Neural progenitor cell (in vitro differentiated cells): ENCODE measurements around the gene SPSB4. TPM values are rescaled to one million over a fixed set of nuclear protein-coding genes. Genes with fewer than 3 reads are reported as not detected.
A peak's percentile ranks its signal among the peaks of the same experiment; 100 is the strongest.

Experiments used
- DNase-seq: peaks from one replicate; pipeline ENCODE4 v3.0.0-alpha.2; 2016; ENCODE audit warnings: low spot score
- H2AFZ ChIP-seq: fragments of 200-600 bp; sonication (generic); replicated peaks from 2 replicates; pipeline ENCODE4 v1.6.1; 2016; ENCODE audit warnings: antibody characterized with exemption
- H3F3A ChIP-seq: fragments of 200-600 bp; sonication (generic); 2 replicates; pipeline ENCODE4 v1.6.1; 2016; ENCODE audit warnings: antibody characterized with exemption, low read depth
- H3K27ac ChIP-seq: fragments of 200-600 bp; sonication (generic); 2 replicates; pipeline ENCODE4 v1.5.1; 2016; ENCODE audit warnings: mild to moderate bottlenecking
- H3K27me3 ChIP-seq: fragments of 200-600 bp; sonication (generic); 2 replicates; pipeline ENCODE4 v1.6.1; 2016; ENCODE audit warnings: mild to moderate bottlenecking, moderate library complexity
- H3K36me3 ChIP-seq: fragments of 200-600 bp; sonication (generic); 2 replicates; pipeline ENCODE4 v1.5.1; 2016
- H3K4me1 ChIP-seq: fragments of 200-600 bp; sonication (generic); 2 replicates; pipeline ENCODE4 v1.6.1; 2016; ENCODE audit warnings: mixed run types
- H3K4me2 ChIP-seq: fragments of 200-600 bp; sonication (generic); 2 replicates; pipeline ENCODE4 v1.6.1; 2016
- H3K4me3 ChIP-seq: fragments of 200-600 bp; sonication (generic); 2 replicates; pipeline ENCODE4 v1.5.1; 2016
- H3K79me2 ChIP-seq: fragments of 200-600 bp; sonication (generic); 2 replicates; pipeline ENCODE4 v1.6.1; 2016; ENCODE audit warnings: low read depth
- H3K9ac ChIP-seq: fragments of 200-600 bp; sonication (generic); 2 replicates; pipeline ENCODE4 v1.6.1; 2016
- H3K9me3 ChIP-seq: fragments of 200-600 bp; sonication (generic); 2 replicates; pipeline ENCODE4 v1.5.1; 2016; ENCODE audit warnings: low read depth
- H4K20me1 ChIP-seq: fragments of 200-600 bp; sonication (generic); 2 replicates; pipeline ENCODE4 v1.6.1; 2016; ENCODE audit warnings: low read depth
- H3K27ac Mint-ChIP-seq: 3 replicates; pipeline ENCODE4 v1.8.0; 2021; ENCODE audit warnings: mixed read lengths
- H3K27me3 Mint-ChIP-seq: 2 replicates; pipeline ENCODE4 v1.8.0; 2022; ENCODE audit warnings: low read depth, mild to moderate bottlenecking, inconsistent platforms, moderate library complexity, mixed read lengths; ENCODE audit not compliant: insufficient read depth
- H3K36me3 Mint-ChIP-seq: 3 replicates; pipeline ENCODE4 v1.8.0; 2021; ENCODE audit warnings: mixed read lengths
- H3K4me1 Mint-ChIP-seq: 3 replicates; pipeline ENCODE4 v1.8.0; 2021; ENCODE audit warnings: mixed read lengths
- H3K4me3 Mint-ChIP-seq: 3 replicates; pipeline ENCODE4 v1.8.0; 2021; ENCODE audit warnings: mild to moderate bottlenecking, moderate library complexity, mixed read lengths
- H3K9me3 Mint-ChIP-seq: 3 replicates; pipeline ENCODE4 v1.8.0; 2020; ENCODE audit warnings: mixed read lengths
- EZH2 ChIP-seq: fragments of 200-600 bp; sonication (generic); IDR thresholded peaks from 2 replicates; pipeline ENCODE4 v1.6.1; 2017; ENCODE audit warnings: antibody characterized with exemption, mild to moderate bottlenecking, moderate library complexity
- EZH2phosphoT487 ChIP-seq: fragments of 200-600 bp; sonication (generic); IDR thresholded peaks from 2 replicates; pipeline ENCODE4 v1.6.1; 2017; ENCODE audit warnings: antibody characterized with exemption
- total RNA-seq: library from RNA; depleted of rRNA; stranded (reverse); fragments of >200 nt; gene quantifications from 2 replicates; pipeline ENCODE4 v1.2.3, GENCODE V29; 2015; ENCODE audit warnings: low replicate concordance
- TF ChIP-seq, protein P1 (sequence below): fragments of 200-600 bp; sonication (generic); IDR thresholded peaks from 2 replicates; pipeline ENCODE4 v1.5.1; 2017; ENCODE audit warnings: antibody characterized with exemption, mild to moderate bottlenecking

Gene SPSB4
- total RNA-seq, 1 donor from 2014 or later, result 4.9 TPM

DNA sequence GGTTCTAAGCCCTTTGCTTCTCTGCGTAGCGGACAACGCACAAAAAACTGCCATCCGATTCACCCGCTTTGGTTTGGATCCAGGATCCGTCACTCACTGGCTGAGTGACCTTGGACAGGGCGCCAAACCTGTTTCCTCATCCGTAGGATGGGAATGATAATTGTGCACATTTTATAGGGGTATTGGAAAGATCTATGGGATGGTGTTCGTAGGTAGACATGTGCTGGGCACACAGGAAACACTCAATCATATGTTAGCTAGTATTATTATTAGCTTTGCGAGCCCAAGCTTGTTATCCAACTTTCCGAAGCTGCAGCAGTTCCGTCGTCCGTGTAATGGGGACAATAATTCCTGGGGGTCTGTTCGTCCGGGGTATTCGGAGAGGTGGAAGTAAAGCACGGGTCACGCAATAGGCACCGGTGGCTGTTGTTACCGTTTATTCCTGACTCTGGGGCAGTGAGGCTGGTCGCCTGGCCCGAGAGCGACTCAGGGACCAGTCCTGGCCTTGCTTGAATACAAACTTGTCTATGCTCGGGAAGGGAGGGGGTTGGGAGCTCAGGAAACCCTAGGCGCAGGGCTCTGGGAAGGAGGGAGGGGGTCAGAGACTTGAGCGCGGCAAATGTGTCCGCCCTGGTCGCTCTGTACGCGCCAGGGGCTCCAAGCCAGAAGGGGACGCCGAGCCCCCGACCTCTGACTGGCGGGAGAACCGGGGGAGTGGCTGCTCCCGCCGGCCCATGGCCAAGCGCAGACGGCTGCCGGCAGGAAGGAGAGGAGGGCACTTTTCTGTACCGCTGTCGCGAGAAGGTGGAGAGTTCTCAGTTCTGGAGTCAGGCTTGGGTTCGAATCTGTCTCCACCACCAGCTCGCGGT, 1.3 kb downstream of the SPSB4 start:
- peaks cover 40% of the 10 kb centered on the region for H4K20me1 ChIP-seq
- no peaks in the 10 kb centered on the region for H3K79me2 ChIP-seq
- peak; percentile 67 for DNase-seq
- peaks cover 23% of the 10 kb centered on the region for H3F3A ChIP-seq
- H3K4me1 ChIP-seq, result peaks cover 12% of the 10 kb centered on the region
- H3K27ac Mint-ChIP-seq, result peak overlapping the region; percentile 97
- H3K9ac ChIP-seq, result no peak overlapping the region
- H2AFZ ChIP-seq, result peak overlapping the region; percentile 75
- peak overlapping the region; percentile 100 for H3K4me3 Mint-ChIP-seq
- H3K27me3 ChIP-seq, result peaks cover 77% of the 10 kb centered on the region
- H3K9me3 ChIP-seq, result no peaks in the 10 kb centered on the region
- peak overlapping the region; percentile 93 for H3K4me2 ChIP-seq
- no peaks in the 10 kb centered on the region for H3K9me3 Mint-ChIP-seq
- peak overlapping the region; percentile 78 for H3K4me3 ChIP-seq
- H3K27ac ChIP-seq, result no peak overlapping the region
- peaks cover 23% of the 10 kb centered on the region for H3K27me3 Mint-ChIP-seq
- TF ChIP-seq EZH2phosphoT487, result no peak
- TF ChIP-seq EZH2, result no peak
- TF ChIP-seq, protein P1, sequence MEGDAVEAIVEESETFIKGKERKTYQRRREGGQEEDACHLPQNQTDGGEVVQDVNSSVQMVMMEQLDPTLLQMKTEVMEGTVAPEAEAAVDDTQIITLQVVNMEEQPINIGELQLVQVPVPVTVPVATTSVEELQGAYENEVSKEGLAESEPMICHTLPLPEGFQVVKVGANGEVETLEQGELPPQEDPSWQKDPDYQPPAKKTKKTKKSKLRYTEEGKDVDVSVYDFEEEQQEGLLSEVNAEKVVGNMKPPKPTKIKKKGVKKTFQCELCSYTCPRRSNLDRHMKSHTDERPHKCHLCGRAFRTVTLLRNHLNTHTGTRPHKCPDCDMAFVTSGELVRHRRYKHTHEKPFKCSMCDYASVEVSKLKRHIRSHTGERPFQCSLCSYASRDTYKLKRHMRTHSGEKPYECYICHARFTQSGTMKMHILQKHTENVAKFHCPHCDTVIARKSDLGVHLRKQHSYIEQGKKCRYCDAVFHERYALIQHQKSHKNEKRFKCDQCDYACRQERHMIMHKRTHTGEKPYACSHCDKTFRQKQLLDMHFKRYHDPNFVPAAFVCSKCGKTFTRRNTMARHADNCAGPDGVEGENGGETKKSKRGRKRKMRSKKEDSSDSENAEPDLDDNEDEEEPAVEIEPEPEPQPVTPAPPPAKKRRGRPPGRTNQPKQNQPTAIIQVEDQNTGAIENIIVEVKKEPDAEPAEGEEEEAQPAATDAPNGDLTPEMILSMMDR, result no peak
- H3K36me3 Mint-ChIP-seq, result peaks cover 18% of the 10 kb centered on the region
- peaks cover 44% of the 10 kb centered on the region for H3K4me1 Mint-ChIP-seq
- H3K36me3 ChIP-seq, result no peaks in the 10 kb centered on the region

DNA sequence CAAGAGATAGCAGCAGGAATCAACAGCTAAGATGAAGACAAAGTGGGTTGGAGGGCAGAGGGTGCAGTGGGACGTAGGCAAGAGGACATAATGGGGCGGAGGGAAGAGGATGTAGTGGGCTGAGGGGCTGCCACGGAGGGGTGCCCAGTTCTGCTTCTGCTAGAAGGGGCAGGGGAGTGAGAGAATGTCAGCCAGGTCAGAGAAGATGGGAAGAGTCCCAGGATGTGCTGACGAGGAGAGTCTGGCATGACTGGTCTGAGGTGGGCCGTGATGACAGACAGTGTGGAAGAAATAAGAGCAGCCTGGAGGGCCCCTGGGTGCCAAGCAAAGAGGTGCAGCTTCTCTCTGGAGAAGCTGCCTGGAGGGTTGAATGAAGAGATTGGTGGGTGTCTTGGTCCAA, 4.0 kb downstream of the SPSB4 start:
- no peaks in the 10 kb centered on the region for H3K79me2 ChIP-seq
- peaks cover 50% of the 10 kb centered on the region for H3K27me3 ChIP-seq
- Mint-ChIP-seq H3K27me3 (peaks cover 16% of the 10 kb centered on the region), H3K27ac (peak overlapping the region; percentile 35), H3K4me3 (peak overlapping the region; percentile 6), H3K36me3 (peaks cover 25% of the 10 kb centered on the region), H3K4me1 (peaks cover 60% of the 10 kb centered on the region), H3K9me3 (peaks cover 4% of the 10 kb centered on the region)
- no peak overlapping the region for H2AFZ ChIP-seq
- TF ChIP-seq EZH2phosphoT487 (no peak), EZH2 (no peak)
- TF ChIP-seq, protein P1, result no peak
- no peak for DNase-seq
- H3K36me3 ChIP-seq, result no peaks in the 10 kb centered on the region
- H3K9me3 ChIP-seq, result no peaks in the 10 kb centered on the region
- H3K9ac ChIP-seq, result no peak overlapping the region
- no peak overlapping the region for H3K4me3 ChIP-seq
- H4K20me1 ChIP-seq, result peaks cover 40% of the 10 kb centered on the region
- no peak overlapping the region for H3K4me2 ChIP-seq
- no peak overlapping the region for H3K27ac ChIP-seq
- peaks cover 18% of the 10 kb centered on the region for H3F3A ChIP-seq
- H3K4me1 ChIP-seq, result peaks cover 12% of the 10 kb centered on the region

DNA sequence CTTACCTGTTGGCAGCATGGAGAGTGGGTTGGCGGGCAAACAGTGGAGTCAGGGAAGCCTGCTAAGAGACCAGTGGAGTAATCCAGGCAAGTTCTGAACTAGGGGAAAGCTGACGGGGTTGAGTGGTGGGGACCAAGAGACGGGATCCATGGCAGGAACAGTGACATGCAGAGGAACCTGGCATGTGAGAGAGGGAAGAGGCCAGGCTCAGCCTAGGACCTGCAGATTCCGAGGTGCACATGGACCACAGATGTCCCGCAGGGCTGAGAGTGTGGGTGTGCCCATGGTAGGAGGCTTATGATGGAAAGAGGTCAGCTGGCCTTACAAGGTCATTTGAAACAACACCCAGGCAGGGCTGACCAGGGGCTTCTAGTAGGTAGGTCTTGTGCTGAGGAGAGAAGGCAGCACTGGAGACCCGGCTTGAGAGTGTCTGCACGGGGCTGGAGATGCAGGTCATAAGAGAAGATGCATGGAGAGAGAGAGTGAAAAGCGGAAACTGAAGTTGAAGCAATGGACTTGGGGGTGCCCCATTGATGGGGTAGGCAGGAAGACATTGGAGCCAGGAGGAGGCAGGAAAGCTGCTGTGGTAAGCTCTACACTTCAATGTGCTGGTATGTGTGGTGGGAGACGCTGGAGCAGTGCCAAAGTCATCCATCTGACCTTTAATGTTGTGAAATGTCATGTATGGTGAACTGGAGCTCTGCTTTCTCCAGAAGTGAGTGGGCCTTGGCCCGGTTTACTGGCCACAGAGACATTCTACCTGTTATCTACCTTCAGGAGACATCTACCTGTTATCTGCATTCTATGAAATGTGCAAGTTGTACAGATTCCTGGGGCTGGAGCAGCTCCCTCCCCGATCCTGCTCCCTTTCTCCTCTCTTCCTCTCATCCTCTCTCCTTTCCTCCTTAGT, 4.6 kb downstream of the SPSB4 start:
- Histone ChIP-seq H3K4me2 (peak overlapping the region; percentile 47), H3K36me3 (no peaks in the 10 kb centered on the region), H3K79me2 (no peaks in the 10 kb centered on the region), H3K27me3 (peaks cover 43% of the 10 kb centered on the region), H3F3A (peaks cover 12% of the 10 kb centered on the region), H3K4me1 (peaks cover 12% of the 10 kb centered on the region), H3K9ac (no peak overlapping the region), H2AFZ (no peak overlapping the region), H3K27ac (no peak overlapping the region), H4K20me1 (peaks cover 40% of the 10 kb centered on the region), H3K4me3 (no peak overlapping the region), H3K9me3 (no peaks in the 10 kb centered on the region)
- no peak for TF ChIP-seq EZH2phosphoT487
- Mint-ChIP-seq H3K27ac (peak overlapping the region; percentile 85), H3K27me3 (peaks cover 13% of the 10 kb centered on the region), H3K36me3 (peaks cover 25% of the 10 kb centered on the region), H3K4me3 (peak overlapping the region; percentile 6), H3K9me3 (peaks cover 4% of the 10 kb centered on the region), H3K4me1 (peaks cover 57% of the 10 kb centered on the region)
- DNase-seq, result no peak
